ENCODE data around the gene PIGS.

Gene PIGS

GRCh38 chr17:28550858-28551257 lies 20.5 kb downstream of the PIGS start:
- DNase-seq (ENCODE audit: low spot score), result no peak

GRCh38 chr17:28549236-28550132 lies 21.8 kb downstream of the PIGS start:
- no peak for DNase-seq (ENCODE audit: low spot score)

GRCh38 chr17:28548417-28549130 lies 22.8 kb downstream of the PIGS start:
- no peak for DNase-seq (ENCODE audit: low spot score)

- peak; percentile 84 for DNase-seq (ENCODE audit: low spot score)
Measured at GRCh38 chr17:28547623-28548416, 23.5 kb downstream of the PIGS start.

- DNase-seq (ENCODE audit: low spot score), result no peak
Measured at GRCh38 chr17:28547096-28547622, 24.2 kb downstream of the PIGS start.

GRCh38 chr17:28545787-28546415 lies 25.4 kb downstream of the PIGS start:
- DNase-seq (ENCODE audit: low spot score), result no peak

GRCh38 chr17:28545141-28545503 lies 26.2 kb downstream of the PIGS start:
- DNase-seq (ENCODE audit: low spot score), result no peak

GRCh38 chr17:28544402-28545140 lies 26.8 kb downstream of the PIGS start:
- no peak for DNase-seq (ENCODE audit: low spot score)

GRCh38 chr17:28541439-28541838 lies 29.9 kb downstream of the PIGS start:
- DNase-seq (ENCODE audit: low spot score), result no peak

- no peak for DNase-seq (ENCODE audit: low spot score)
Measured at GRCh38 chr17:28540231-28540630, 31.1 kb downstream of the PIGS start.

- no peak for DNase-seq (ENCODE audit: low spot score)
Measured at GRCh38 chr17:28538296-28538895, 32.9 kb downstream of the PIGS start.

- no peak for DNase-seq (ENCODE audit: low spot score)
Measured at GRCh38 chr17:28537219-28537610, 34.1 kb downstream of the PIGS start.

GRCh38 chr17:28536532-28537218 lies 34.6 kb downstream of the PIGS start:
- no peak for DNase-seq (ENCODE audit: low spot score)

- no peak for DNase-seq (ENCODE audit: low spot score)
Measured at GRCh38 chr17:28534740-28535375, 36.5 kb downstream of the PIGS start.

- no peak for DNase-seq (ENCODE audit: low spot score)
Measured at GRCh38 chr17:28533091-28533807, 38.1 kb downstream of the PIGS start.

GRCh38 chr17:28532050-28532960 lies 39.0 kb downstream of the PIGS start:
- no peak for DNase-seq (ENCODE audit: low spot score)

- no peak for DNase-seq (ENCODE audit: low spot score)
Measured at GRCh38 chr17:28530926-28531325, 40.4 kb downstream of the PIGS start.

- DNase-seq (ENCODE audit: low spot score), result no peak
Measured at GRCh38 chr17:28530250-28530649, 41.1 kb downstream of the PIGS start.

Measured in GM03348 (cell line).